HG03457 (cell line): ENCODE data around the gene CUL5.
A peak's percentile ranks its signal among the peaks of the same experiment; 100 is the strongest.
"Not testable (repeated sequence)": the region's sequence is repeated elsewhere in the genome, so short reads cannot be mapped to it uniquely, and the experiment has no call there.

ENCODE experiments used
- ATAC-seq: cut with Tn5 transposase; IDR thresholded peaks from one replicate; pipeline ENCODE4 v1.9.1; 2021; ENCODE audit warnings: moderate number of reproducible peaks; ENCODE audit not compliant: unreplicated experiment

Gene CUL5

GRCh38 chr11:108019870-108020540 is 11.3 kb downstream of the CUL5 start:
- no peak for ATAC-seq

GRCh38 chr11:108025387-108026080 is 16.8 kb downstream of the CUL5 start:
- ATAC-seq, result peak; percentile 90

- no peak for ATAC-seq
Measured at GRCh38 chr11:108027057-108027456, 18.4 kb downstream of the CUL5 start.

GRCh38 chr11:108028822-108029441 is 20.2 kb downstream of the CUL5 start:
- not testable (repeated sequence) for ATAC-seq

- ATAC-seq, result not testable (repeated sequence)
Measured at GRCh38 chr11:108031604-108032003, 22.9 kb downstream of the CUL5 start.

- no peak for ATAC-seq
Measured at GRCh38 chr11:108032800-108033199, 24.1 kb downstream of the CUL5 start.

GRCh38 chr11:108034034-108034433 is 25.3 kb downstream of the CUL5 start:
- ATAC-seq, result no peak

- no peak for ATAC-seq
Measured at GRCh38 chr11:108034952-108035351, 26.3 kb downstream of the CUL5 start.

- no peak for ATAC-seq
Measured at GRCh38 chr11:108035690-108036089, 27.0 kb downstream of the CUL5 start.

GRCh38 chr11:108037211-108037610 is 28.5 kb downstream of the CUL5 start:
- ATAC-seq, result no peak

- ATAC-seq, result no peak
Measured at GRCh38 chr11:108037636-108038035, 28.9 kb downstream of the CUL5 start.

GRCh38 chr11:108048269-108048668 is 39.6 kb downstream of the CUL5 start:
- ATAC-seq, result no peak

GRCh38 chr11:108062336-108062735 is 53.6 kb downstream of the CUL5 start:
- ATAC-seq, result no peak

GRCh38 chr11:108063410-108063809 is 54.7 kb downstream of the CUL5 start:
- no peak for ATAC-seq

GRCh38 chr11:108069947-108070346 is 61.2 kb downstream of the CUL5 start:
- ATAC-seq, result peak; percentile 74

- ATAC-seq, result no peak
Measured at GRCh38 chr11:108084811-108085210, 76.1 kb downstream of the CUL5 start.

- ATAC-seq, result no peak
Measured at GRCh38 chr11:108085672-108086071, 77.0 kb downstream of the CUL5 start.

- no peak for ATAC-seq
Measured at GRCh38 chr11:108092134-108092533, 83.4 kb downstream of the CUL5 start.

- ATAC-seq, result no peak
Measured at GRCh38 chr11:108093128-108093904, 84.6 kb downstream of the CUL5 start.

- ATAC-seq, result no peak
Measured at GRCh38 chr11:108097179-108097578, 88.5 kb downstream of the CUL5 start.

GRCh38 chr11:108101090-108101775 is 92.5 kb downstream of the CUL5 start:
- no peak for ATAC-seq
